Camera-type eye (tissue), 1 donor: ENCODE data around the gene LGALS4. TPM values are rescaled to one million over a fixed set of nuclear protein-coding genes. Genes with fewer than 3 reads are reported as not detected.

Experiments used
- total RNA-seq: library from RNA; depleted of rRNA; stranded (reverse); fragments of >200 nt; gene quantifications from one replicate; pipeline ENCODE4 v1.2.3, GENCODE V29; 2014

LGALS4 gene
- total RNA-seq, result 0.55 TPM

DNA sequence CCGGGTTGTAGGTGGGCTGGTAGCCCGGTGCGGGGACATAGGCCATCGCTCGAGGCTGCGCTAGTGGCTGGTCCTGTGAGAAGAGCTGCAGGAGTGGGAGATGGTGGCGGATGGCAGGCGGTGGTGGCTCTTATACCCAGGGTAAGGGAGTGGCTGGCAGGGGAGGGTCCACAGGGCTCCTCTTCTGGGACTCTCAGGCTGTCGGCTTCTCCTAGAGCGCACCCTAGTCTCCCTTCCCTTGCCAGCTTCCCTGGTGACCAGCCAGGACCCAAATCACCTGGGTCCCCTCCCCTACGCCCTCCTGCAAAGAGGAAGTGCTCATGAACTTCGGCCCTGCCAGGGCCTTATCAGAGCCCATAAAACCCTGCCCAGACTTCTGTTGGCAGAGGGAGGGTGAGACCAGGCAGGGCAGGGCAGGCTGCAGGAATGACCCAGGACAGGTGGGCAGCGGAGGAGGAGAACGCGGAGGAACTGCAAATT lies at the start of gene LGALS4:
Gene LGALS4, minus strand, starts transcription at position 105 of the 480 bp plus-strand sequence. Its CDS starts 59 bp downstream, at position 46.

DNA sequence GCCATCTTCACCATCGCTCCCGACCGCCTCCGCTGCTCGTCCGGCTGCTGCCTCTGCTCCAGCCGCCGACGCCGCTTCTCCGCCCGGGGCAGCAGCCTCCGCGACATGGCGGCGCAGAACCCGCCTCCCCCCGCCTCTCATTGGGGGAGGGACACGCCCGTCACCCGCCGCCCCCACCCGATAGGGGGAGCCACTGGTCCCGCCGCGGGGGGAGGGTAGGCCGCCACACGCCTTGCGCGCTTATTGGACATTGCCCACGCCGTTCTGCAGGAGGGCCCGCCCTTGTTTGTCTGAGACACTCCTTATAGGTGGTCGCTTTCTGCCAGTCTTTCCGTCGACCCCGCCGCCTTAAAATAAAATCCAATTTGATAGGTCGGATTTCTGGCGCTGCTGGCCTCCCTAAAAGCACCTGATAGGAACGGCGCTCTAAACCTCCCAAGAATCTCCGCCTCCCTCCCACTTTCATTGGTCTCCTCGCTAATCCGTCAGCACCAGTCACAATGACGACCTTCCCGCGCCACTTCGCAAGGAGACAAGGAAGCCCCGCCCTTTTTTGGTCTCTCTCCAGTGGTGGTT lies 37.2 kb upstream of the LGALS4 start, which contains the start of gene HNRNPL:
Gene HNRNPL, minus strand, starts transcription at position 127 of the 576 bp plus-strand sequence. Its CDS starts 20 bp downstream, at position 107.

DNA sequence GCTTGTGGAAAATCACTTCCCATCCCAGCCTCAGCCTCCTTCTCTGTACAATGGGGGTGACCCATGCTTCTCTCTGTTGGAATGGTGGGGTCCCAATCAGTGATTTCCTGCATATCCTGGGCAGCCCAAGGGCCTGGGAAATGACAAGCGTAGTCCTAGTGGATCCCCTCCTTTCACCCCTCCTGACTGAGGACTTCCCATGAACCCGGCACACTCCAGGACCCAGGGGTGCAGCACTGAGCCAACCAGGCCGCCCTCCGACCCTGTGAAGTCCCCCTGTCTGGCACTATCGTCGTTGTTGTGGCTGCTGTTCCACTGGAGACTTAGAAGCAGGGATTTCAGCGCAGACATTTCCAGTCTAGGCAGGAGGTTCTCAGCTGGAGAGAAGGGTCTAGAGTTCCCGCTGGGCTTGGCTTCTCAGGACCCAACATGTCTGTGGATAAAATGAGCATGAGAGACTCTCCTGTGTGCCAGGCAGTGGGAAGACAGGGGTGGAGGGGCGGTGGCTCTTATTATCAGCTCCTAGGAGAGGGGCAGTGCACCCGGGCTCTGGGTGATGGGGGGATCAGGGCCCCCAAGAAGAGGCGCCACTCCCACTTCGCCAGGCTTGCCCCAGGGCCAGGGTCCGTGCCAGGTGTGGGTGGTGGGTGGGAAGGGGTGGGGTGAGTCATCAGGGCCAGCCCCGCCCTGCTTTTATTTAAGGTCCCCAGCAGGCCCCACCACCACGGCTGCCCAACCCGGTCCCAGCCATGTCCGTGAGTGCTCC lies 24.1 kb downstream of the LGALS4 start, which contains the start of gene LGALS7B:
Gene LGALS7B, plus strand, starts transcription at position 723 of the 766 bp plus-strand sequence. Its CDS starts 27 bp downstream, at position 750.

DNA sequence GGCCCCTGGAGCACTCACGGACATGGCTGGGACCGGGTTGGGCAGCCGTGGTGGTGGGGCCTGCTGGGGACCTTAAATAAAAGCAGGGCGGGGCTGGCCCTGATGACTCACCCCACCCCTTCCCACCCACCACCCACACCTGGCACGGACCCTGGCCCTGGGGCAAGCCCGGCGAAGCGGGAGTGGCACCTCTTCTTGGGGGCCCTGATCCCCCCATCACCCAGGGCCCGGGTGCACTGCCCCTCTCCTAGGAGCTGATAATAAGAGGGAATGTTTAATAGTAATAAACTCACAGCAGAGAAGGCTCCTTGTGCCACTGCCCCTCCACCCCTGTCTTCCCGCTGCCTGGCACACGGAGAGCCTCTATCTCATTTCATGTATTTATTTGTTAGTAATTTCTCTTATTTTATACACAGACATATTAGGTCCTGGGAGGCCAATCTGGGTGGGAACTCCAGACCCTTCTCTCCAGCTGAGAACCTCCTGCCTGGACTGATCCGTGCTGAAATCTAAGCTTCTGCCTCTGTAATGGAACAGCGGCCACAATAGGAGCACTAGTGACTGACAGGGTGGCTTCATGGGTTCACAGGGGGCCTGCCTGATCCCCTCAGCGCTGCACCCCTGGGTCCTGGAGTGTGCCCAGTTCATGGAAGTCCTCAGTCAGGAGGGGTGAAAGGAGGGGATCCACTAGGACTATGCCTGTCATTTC lies 39.1 kb downstream of the LGALS4 start, which contains the start of gene LGALS7:
Gene LGALS7, minus strand, starts transcription at position 49 of the 709 bp plus-strand sequence. Its CDS starts 25 bp downstream, at position 24.

Other genes starting within 250 kb of the LGALS4 start
- gene MAP4K1, start 195.0 kb downstream of the LGALS4 start, total RNA-seq, result 6.2 TPM
- gene EIF3K, start 193.8 kb downstream of the LGALS4 start, total RNA-seq, result 330 TPM
- 293 TPM for gene ACTN4, start 165.3 kb downstream of the LGALS4 start, total RNA-seq
- gene CAPN12, start 68.5 kb downstream of the LGALS4 start, total RNA-seq, result 0.38 TPM
- gene LGALS7, start 39.4 kb downstream of the LGALS4 start, total RNA-seq, result not detected
- gene LGALS7B, start 23.7 kb downstream of the LGALS4 start, total RNA-seq, result 2.1 TPM
- gene ECH1, start 18.8 kb upstream of the LGALS4 start, total RNA-seq, result 40.1 TPM
- 278 TPM for gene HNRNPL, start 37.0 kb upstream of the LGALS4 start, total RNA-seq
- gene RINL, start 65.3 kb upstream of the LGALS4 start, total RNA-seq, result 3.3 TPM
- 57.0 TPM for gene SIRT2, start 86.7 kb upstream of the LGALS4 start, total RNA-seq
- 9.3 TPM for gene NFKBIB, start 87.0 kb upstream of the LGALS4 start, total RNA-seq
- 1.6 TPM for gene CCER2, start 99.2 kb upstream of the LGALS4 start, total RNA-seq
- 20.2 TPM for gene SARS2, start 117.8 kb upstream of the LGALS4 start, total RNA-seq
- gene MRPS12, start 118.0 kb upstream of the LGALS4 start, total RNA-seq, result 16.3 TPM
- gene FBXO17, start 162.8 kb upstream of the LGALS4 start, total RNA-seq, result 25.0 TPM
- gene FBXO27, start 219.6 kb upstream of the LGALS4 start, total RNA-seq, result 9.3 TPM